Inferior parietal cortex (tissue), 1 donor: ENCODE results near the gene SSTR3.
A peak's percentile ranks its signal among the peaks of the same experiment; 100 is the strongest.
"Not testable (repeated sequence)": the region's sequence is repeated elsewhere in the genome, so short reads cannot be mapped to it uniquely, and the experiment has no call there.

ENCODE experiments used
- DNase-seq: peaks from one replicate; pipeline ENCODE4 v3.0.0-alpha.2; 2016; ENCODE audit errors: extremely low spot score

The SSTR3 gene

GRCh38 chr22:37242395-37242918, 30.2 kb upstream of the SSTR3 start:
- DNase-seq = peak; percentile 9

- DNase-seq = no peak
Observed at GRCh38 chr22:37241351-37242142, 29.3 kb upstream of the SSTR3 start.

GRCh38 chr22:37240941-37241320, 28.7 kb upstream of the SSTR3 start:
- DNase-seq = no peak

- DNase-seq = no peak
Observed at GRCh38 chr22:37240240-37240940, 28.1 kb upstream of the SSTR3 start.

GRCh38 chr22:37239336-37240239, 27.3 kb upstream of the SSTR3 start:
- DNase-seq = no peak

GRCh38 chr22:37237371-37238268, 25.3 kb upstream of the SSTR3 start:
- no peak for DNase-seq

GRCh38 chr22:37235897-37236607, 23.8 kb upstream of the SSTR3 start:
- no peak for DNase-seq

GRCh38 chr22:37234736-37235711, 22.7 kb upstream of the SSTR3 start:
- DNase-seq = no peak

- no peak for DNase-seq
Observed at GRCh38 chr22:37233751-37234631, 21.7 kb upstream of the SSTR3 start.

- not testable (repeated sequence) for DNase-seq
Observed at GRCh38 chr22:37233371-37233750, 21.1 kb upstream of the SSTR3 start.

GRCh38 chr22:37232140-37232998, 20.1 kb upstream of the SSTR3 start:
- no peak for DNase-seq

- DNase-seq = no peak
Observed at GRCh38 chr22:37231406-37232139, 19.3 kb upstream of the SSTR3 start.

- DNase-seq = no peak
Observed at GRCh38 chr22:37230673-37231405, 18.6 kb upstream of the SSTR3 start.

- DNase-seq = no peak
Observed at GRCh38 chr22:37229805-37230672, 17.8 kb upstream of the SSTR3 start.
